ENCODE measurements around the gene SDHB.

- TF ChIP-seq, protein P1, sequence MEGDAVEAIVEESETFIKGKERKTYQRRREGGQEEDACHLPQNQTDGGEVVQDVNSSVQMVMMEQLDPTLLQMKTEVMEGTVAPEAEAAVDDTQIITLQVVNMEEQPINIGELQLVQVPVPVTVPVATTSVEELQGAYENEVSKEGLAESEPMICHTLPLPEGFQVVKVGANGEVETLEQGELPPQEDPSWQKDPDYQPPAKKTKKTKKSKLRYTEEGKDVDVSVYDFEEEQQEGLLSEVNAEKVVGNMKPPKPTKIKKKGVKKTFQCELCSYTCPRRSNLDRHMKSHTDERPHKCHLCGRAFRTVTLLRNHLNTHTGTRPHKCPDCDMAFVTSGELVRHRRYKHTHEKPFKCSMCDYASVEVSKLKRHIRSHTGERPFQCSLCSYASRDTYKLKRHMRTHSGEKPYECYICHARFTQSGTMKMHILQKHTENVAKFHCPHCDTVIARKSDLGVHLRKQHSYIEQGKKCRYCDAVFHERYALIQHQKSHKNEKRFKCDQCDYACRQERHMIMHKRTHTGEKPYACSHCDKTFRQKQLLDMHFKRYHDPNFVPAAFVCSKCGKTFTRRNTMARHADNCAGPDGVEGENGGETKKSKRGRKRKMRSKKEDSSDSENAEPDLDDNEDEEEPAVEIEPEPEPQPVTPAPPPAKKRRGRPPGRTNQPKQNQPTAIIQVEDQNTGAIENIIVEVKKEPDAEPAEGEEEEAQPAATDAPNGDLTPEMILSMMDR (IDR thresholded peaks at IDR 0.05) = no peak
- no peak for TF ChIP-seq POLR2A (IDR thresholded peaks at IDR 0.05)
Observed at GRCh38 chr1:17093822-17094393, 40.1 kb upstream of the SDHB start.

Data from adrenal gland (tissue), 5 donors.